CD4-positive, alpha-beta memory T cell (primary cell): Measurements from ENCODE around the gene XPNPEP1. TPM values are rescaled to one million over a fixed set of nuclear protein-coding genes. Genes with fewer than 3 reads are reported as not detected.
A peak's percentile ranks its signal among the peaks of the same experiment; 100 is the strongest.

Experiments
- CTCF ChIA-PET: fragments of 350-600 bp; sonication (Branson Sonifier 250); formaldehyde crosslinking; loops from one replicate; lab custom pipeline; 2021; ENCODE audit warnings: inconsistent platforms; ENCODE audit not compliant: partially characterized antibody; lab: Charles Lee
- POLR2A ChIA-PET: fragments of 350-600 bp; sonication (Branson Sonifier 250); formaldehyde crosslinking; loops from one replicate; lab custom pipeline; 2021; ENCODE audit not compliant: partially characterized antibody; lab: Charles Lee
- DNase-seq, 5 donors: peaks; one replicate each; pipeline versions ENCODE4 v3.0.0 to v3.0.0-alpha.2; 2020 to 2022; ENCODE audit warnings: mixed read lengths in 1 of 5
- H3K27ac ChIP-seq: one replicate; pipeline ENCODE4 v1.7.0; 2013; ENCODE audit warnings: low read depth, low read length
- H3K27me3 ChIP-seq: 2 replicates; pipeline ENCODE4 v1.7.0; 2013; ENCODE audit warnings: mild to moderate bottlenecking, low read length, moderate library complexity; ENCODE audit not compliant: insufficient read depth
- H3K36me3 ChIP-seq: 2 replicates; pipeline ENCODE4 v1.7.0; 2013; ENCODE audit warnings: mild to moderate bottlenecking, low read length, moderate library complexity; ENCODE audit not compliant: insufficient read depth
- H3K4me1 ChIP-seq: 2 replicates; pipeline ENCODE4 v1.7.0; 2013; ENCODE audit warnings: mild to moderate bottlenecking, low read length, moderate library complexity; ENCODE audit not compliant: insufficient read depth
- H3K4me3 ChIP-seq, 2 donors: one replicate each; pipeline ENCODE4 v1.7.0; 2013; ENCODE audit warnings: low read length in 2 of 2, mild to moderate bottlenecking in 1 of 2
- H3K9me3 ChIP-seq, 2 donors: one replicate each; pipeline ENCODE4 v1.7.0; 2013; ENCODE audit warnings: low read length in 2 of 2, control low read depth in 1 of 2; ENCODE audit not compliant: control insufficient read depth in 1 of 2
- H3K27ac Mint-ChIP-seq, 7 donors: one replicate each; pipeline ENCODE4 v1.8.0; 2020 to 2021; ENCODE audit warnings: mixed read lengths in 7 of 7, mild to moderate bottlenecking in 6 of 7, inconsistent platforms in 3 of 7, moderate library complexity in 3 of 7
- H3K27me3 Mint-ChIP-seq, 2 donors: one replicate each; pipeline ENCODE4 v1.8.0; 2020 to 2021; ENCODE audit warnings: mixed read lengths in 2 of 2
- H3K36me3 Mint-ChIP-seq, 2 donors: one replicate each; pipeline ENCODE4 v1.8.0; 2020 to 2021; ENCODE audit warnings: mixed read lengths in 2 of 2, inconsistent platforms in 1 of 2, mild to moderate bottlenecking in 1 of 2
- H3K4me1 Mint-ChIP-seq, 4 donors: one replicate each; pipeline ENCODE4 v1.8.0; 2020 to 2021; ENCODE audit warnings: mixed read lengths in 4 of 4, mild to moderate bottlenecking in 1 of 4
- H3K4me3 Mint-ChIP-seq, 8 donors: one replicate each; pipeline ENCODE4 v1.8.0; 2020 to 2021; ENCODE audit warnings: mixed read lengths in 8 of 8, mild to moderate bottlenecking in 7 of 8, moderate library complexity in 6 of 8, inconsistent platforms in 3 of 8
- H3K9me3 Mint-ChIP-seq, 8 donors: one replicate each; pipeline ENCODE4 v1.8.0; 2020 to 2021; ENCODE audit warnings: mixed read lengths in 8 of 8, mild to moderate bottlenecking in 5 of 8, inconsistent platforms in 3 of 8, moderate library complexity in 1 of 8
- intact Hi-C: fragments of 100-400 bp; cut with micrococcal nuclease; formaldehyde crosslinking; loops from one replicate; pipeline ENCODE4 v1.15.1; 2023
- polyA plus RNA-seq, 2 donors: library from polyadenylated mRNA; unstranded; fragments of 300-500 nt; fragmentation: Illumina TruSeq; gene quantifications; one replicate each; pipeline ENCODE4 v1.2.3, GENCODE V29; 2021
- total RNA-seq, 2 experiments: library from RNA; stranded (reverse); gene quantifications; one replicate each; pipeline ENCODE4 v1.2.3, GENCODE V29; 2021

The XPNPEP1 gene
- total and polyA plus RNA-seq, 4 experiments from 2014 or later, result 24.7 to 63.3 (median 49.5) TPM

GRCh38 chr10:109902992-109903947 lies 20.0 kb downstream of the XPNPEP1 start:
- intact Hi-C loops, result no loop called here
- ChIA-PET POLR2A (interaction anchor here (0.7 to 2.4 kb wide), 12 partner anchors 10 to 174 kb away, joined by 3 to 18 read pairs (median 4); partner anchors contain the start of gene ADD3), CTCF (interaction anchor here (0.6 to 2.1 kb wide), 12 partner anchors 8 to 235 kb away, joined by 3 to 14 read pairs (median 4); no protein-coding TSS in a partner anchor)
- Mint-ChIP-seq H3K27ac (peak overlapping the region; percentile 73 to 95 (median 89)), H3K36me3 (peaks cover 74 to 80% of the 10 kb centered on the region in 2 donors), H3K4me1 (peaks cover 37 to 81% (median 66%) of the 10 kb centered on the region in 4 donors), H3K27me3 (no peaks in the 10 kb centered on the region), H3K4me3 (peak overlapping the region in 7 of 8 donors; percentile 57 to 88 (median 79)), H3K9me3 (peaks cover 0 to 1% (median 0%) of the 10 kb centered on the region in 8 donors)
- Histone ChIP-seq H3K4me3 (peak overlapping the region in 1 of 2 donors; percentile 13), H3K27ac (no peak overlapping the region), H3K36me3 (peaks cover 22% of the 10 kb centered on the region), H3K9me3 (no peaks in the 10 kb centered on the region), H3K27me3 (no peaks in the 10 kb centered on the region), H3K4me1 (peaks cover 35% of the 10 kb centered on the region)
- peak in 3 of 5 donors; percentile 26 to 56 (median 39) for DNase-seq

GRCh38 chr10:109899356-109900331 lies 23.7 kb downstream of the XPNPEP1 start:
- POLR2A ChIA-PET, result interaction anchor here (1.1 to 2.0 kb wide), 3 partner anchors 9 to 38 kb away, joined by 3 to 7 read pairs (median 3); no protein-coding TSS in a partner anchor
- H3K36me3 Mint-ChIP-seq, result peaks cover 53 to 58% of the 10 kb centered on the region in 2 donors

GRCh38 chr10:109898666-109899355 lies 24.5 kb downstream of the XPNPEP1 start:
- POLR2A ChIA-PET, result interaction anchor here (0.6 to 2.0 kb wide), 5 partner anchors 9 to 38 kb away, joined by 3 to 7 read pairs (median 3); no protein-coding TSS in a partner anchor
- no peaks in the 10 kb centered on the region for H3K27me3 ChIP-seq
- no peak overlapping the region for H3K27ac ChIP-seq
- H3K9me3 ChIP-seq, result no peaks in the 10 kb centered on the region
- Mint-ChIP-seq H3K36me3 (peaks cover 46 to 50% of the 10 kb centered on the region in 2 donors), H3K9me3 (no peaks in the 10 kb centered on the region), H3K4me1 (peaks cover 45 to 87% (median 62%) of the 10 kb centered on the region in 4 donors), H3K27ac (peak overlapping the region in 3 of 7 donors; percentile 13 to 82 (median 69)), H3K27me3 (no peaks in the 10 kb centered on the region), H3K4me3 (no peak overlapping the region)
- CTCF ChIA-PET, result interaction anchor here (1.1 to 5.0 kb wide), 5 partner anchors 9 to 80 kb away, joined by 3 to 43 read pairs (median 6); no protein-coding TSS in a partner anchor
- intact Hi-C loops, result no loop called here
- no peak for DNase-seq
- peaks cover 14% of the 10 kb centered on the region for H3K36me3 ChIP-seq
- peaks cover 37% of the 10 kb centered on the region for H3K4me1 ChIP-seq
- no peak overlapping the region for H3K4me3 ChIP-seq

More at GRCh38 chr10:109899356-109900331, 23.7 kb downstream of the XPNPEP1 start:
- Mint-ChIP-seq H3K9me3 (no peaks in the 10 kb centered on the region), H3K27ac (peak overlapping the region in 4 of 7 donors; percentile 17 to 92 (median 66)), H3K4me3 (peak overlapping the region in 1 of 8 donors; percentile 9), H3K27me3 (no peaks in the 10 kb centered on the region), H3K4me1 (peaks cover 50 to 88% (median 68%) of the 10 kb centered on the region in 4 donors)
- H3K4me1 ChIP-seq, result peaks cover 41% of the 10 kb centered on the region
- H3K9me3 ChIP-seq, result no peaks in the 10 kb centered on the region
- no peaks in the 10 kb centered on the region for H3K27me3 ChIP-seq
- CTCF ChIA-PET, result interaction anchor here (1.4 to 5.0 kb wide), 3 partner anchors 10 to 16 kb away, joined by 4 to 43 read pairs (median 6); no protein-coding TSS in a partner anchor
- H3K27ac ChIP-seq, result no peak overlapping the region
- H3K36me3 ChIP-seq, result peaks cover 14% of the 10 kb centered on the region
- intact Hi-C loops, result no loop called here
- DNase-seq, result no peak
- no peak overlapping the region for H3K4me3 ChIP-seq

GRCh38 chr10:109898007-109898406 lies 25.3 kb downstream of the XPNPEP1 start:
- H3K4me1 Mint-ChIP-seq, result peaks cover 45 to 87% (median 62%) of the 10 kb centered on the region in 4 donors
- peaks cover 14% of the 10 kb centered on the region for H3K36me3 ChIP-seq
- POLR2A ChIA-PET, result interaction anchor here (0.6 to 2.0 kb wide), 4 partner anchors 8 to 39 kb away, joined by 3 to 7 read pairs (median 4); no protein-coding TSS in a partner anchor

GRCh38 chr10:109895848-109896247 lies 27.5 kb downstream of the XPNPEP1 start:
- Mint-ChIP-seq H3K4me3 (no peak overlapping the region), H3K36me3 (peaks cover 54 to 57% of the 10 kb centered on the region in 2 donors), H3K9me3 (no peaks in the 10 kb centered on the region), H3K27ac (peak overlapping the region in 4 of 7 donors; percentile 57 to 76 (median 64)), H3K27me3 (no peaks in the 10 kb centered on the region), H3K4me1 (peaks cover 39 to 95% (median 63%) of the 10 kb centered on the region in 4 donors)
- ChIA-PET POLR2A (interaction anchor here (0.6 to 1.3 kb wide), 3 partner anchors 12 to 38 kb away, joined by 3 read pairs; no protein-coding TSS in a partner anchor), CTCF (interaction anchor here (0.6 to 5.0 kb wide), 6 partner anchors 8 to 188 kb away, joined by 3 to 43 read pairs (median 3); no protein-coding TSS in a partner anchor)
- Histone ChIP-seq H3K27me3 (no peaks in the 10 kb centered on the region), H3K27ac (no peak overlapping the region), H3K4me1 (peaks cover 32% of the 10 kb centered on the region), H3K9me3 (no peaks in the 10 kb centered on the region), H3K4me3 (no peak overlapping the region), H3K36me3 (peaks cover 9% of the 10 kb centered on the region)
- intact Hi-C loops, result no loop called here
- no peak for DNase-seq

More at GRCh38 chr10:109898007-109898406, 25.3 kb downstream of the XPNPEP1 start:
- Histone ChIP-seq H3K27me3 (no peaks in the 10 kb centered on the region), H3K9me3 (no peaks in the 10 kb centered on the region), H3K4me3 (no peak overlapping the region), H3K27ac (no peak overlapping the region), H3K4me1 (peaks cover 35% of the 10 kb centered on the region)
- Mint-ChIP-seq H3K36me3 (peaks cover 45 to 48% of the 10 kb centered on the region in 2 donors), H3K27ac (peak overlapping the region in 2 of 7 donors; percentile 37 to 53), H3K4me3 (no peak overlapping the region), H3K9me3 (no peaks in the 10 kb centered on the region), H3K27me3 (no peaks in the 10 kb centered on the region)
- no peak for DNase-seq
- intact Hi-C loops, result no loop called here
- CTCF ChIA-PET, result interaction anchor here (0.7 to 5.0 kb wide), 7 partner anchors 8 to 171 kb away, joined by 3 to 43 read pairs (median 4); no protein-coding TSS in a partner anchor
